Gastroesophageal sphincter (tissue), 3 donors: Measurements from ENCODE around the gene MT1B.

ENCODE experiments used
- CTCF ChIP-seq, 4 experiments: fragments of 200-600 bp in 2 of 4; fragments of 450-650 bp in 2 of 4; sonication (generic) in 1 of 4; IDR thresholded peaks; one replicate each; pipeline ENCODE4 v1.5.1; 2017 to 2019; ENCODE audit warnings: antibody characterized with exemption in 4 of 4, mild to moderate bottlenecking in 2 of 4, moderate library complexity in 2 of 4
- POLR2A ChIP-seq, 2 donors: fragments of 450-650 bp; IDR thresholded peaks; one replicate each; pipeline ENCODE4 v1.6.1; 2017; ENCODE audit warnings: antibody characterized with exemption in 2 of 2, mild to moderate bottlenecking in 2 of 2, moderate library complexity in 1 of 2
- POLR2AphosphoS5 ChIP-seq: sonication (generic); formaldehyde crosslinking; IDR thresholded peaks from one replicate; pipeline ENCODE4 v1.6.1; 2017; ENCODE audit warnings: antibody characterized with exemption

- TF ChIP-seq POLR2A (IDR thresholded peaks at IDR 0.05) (no peak), CTCF (IDR thresholded peaks at IDR 0.05) (no peak), POLR2AphosphoS5 (peak; percentile 61)
Observed at GRCh38 chr16:56625943-56626654, 25.6 kb upstream of the MT1B start.
